PFSK-1 (cell line): ENCODE results near the gene UPK3B.

Source experiments
- FOXP2 ChIP-seq: optimal IDR thresholded peaks from 2 replicates; pipeline ENCODE3; 2011; ENCODE audit warnings: borderline replicate concordance, control low read depth, inconsistent platforms; ENCODE audit not compliant: insufficient read depth; ENCODE audit errors: extremely low read length, extremely low read depth
- POLR2AphosphoS5 ChIP-seq: IDR thresholded peaks from 2 replicates; pipeline ENCODE4 v1.6.1; 2012; ENCODE audit warnings: low read depth, mild to moderate bottlenecking, control low read depth, low read length, moderate library complexity
- SIN3A ChIP-seq: IDR thresholded peaks from 2 replicates; pipeline ENCODE4 v1.6.1; 2012; ENCODE audit warnings: mild to moderate bottlenecking, low read length, moderate library complexity, borderline replicate concordance; ENCODE audit not compliant: insufficient read depth
- TAF1 ChIP-seq: IDR thresholded peaks from 2 replicates; pipeline ENCODE4 v1.6.1; 2012; ENCODE audit warnings: low read length, control low read depth, borderline replicate concordance; ENCODE audit not compliant: insufficient read depth
- TF ChIP-seq, protein P1 (sequence below), 2 experiments: IDR thresholded peaks; 2 replicates each; pipeline versions ENCODE4 v1.6.1 to v1.8.0; 2011 to 2012; ENCODE audit warnings: low read depth in 2 of 2, low read length in 2 of 2, control low read depth in 1 of 2, inconsistent platforms in 1 of 2, mild to moderate bottlenecking in 1 of 2, moderate library complexity in 1 of 2; ENCODE audit not compliant: insufficient read depth in 1 of 2

UPK3B gene

DNA sequence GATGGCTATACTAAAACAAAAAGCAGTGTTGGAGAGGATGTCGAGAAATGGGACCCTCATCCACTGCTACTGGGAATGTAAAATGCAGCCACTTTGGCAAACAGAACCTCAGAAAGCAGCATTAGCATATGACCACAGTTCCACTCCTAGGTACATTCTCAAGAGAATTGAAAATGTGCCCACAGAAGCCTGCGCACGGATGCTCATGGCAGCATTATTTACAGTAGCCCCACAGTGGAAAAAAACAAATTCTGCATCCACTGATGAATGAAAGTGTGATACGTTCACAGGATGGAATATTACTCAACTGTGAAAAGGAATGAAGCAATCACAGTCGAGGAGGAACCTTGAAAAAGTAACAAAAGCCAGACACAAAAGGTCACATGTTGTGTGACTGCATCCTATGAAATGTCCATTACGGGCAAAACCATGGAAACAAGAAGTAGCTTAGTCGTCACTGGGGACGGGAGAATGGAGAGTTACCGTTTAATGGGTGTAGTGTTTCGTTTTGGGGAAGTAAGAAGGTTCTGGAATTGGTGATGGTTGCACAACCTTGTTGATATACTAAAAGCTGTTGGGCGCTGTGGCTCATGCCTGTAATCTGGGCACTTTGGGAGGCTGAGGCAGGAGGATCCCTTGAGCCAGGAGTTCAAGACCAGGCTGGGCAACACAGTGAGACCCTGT, 2.5 kb upstream of the UPK3B start:
- TF ChIP-seq POLR2AphosphoS5: no peak
- TF ChIP-seq, protein P1, sequence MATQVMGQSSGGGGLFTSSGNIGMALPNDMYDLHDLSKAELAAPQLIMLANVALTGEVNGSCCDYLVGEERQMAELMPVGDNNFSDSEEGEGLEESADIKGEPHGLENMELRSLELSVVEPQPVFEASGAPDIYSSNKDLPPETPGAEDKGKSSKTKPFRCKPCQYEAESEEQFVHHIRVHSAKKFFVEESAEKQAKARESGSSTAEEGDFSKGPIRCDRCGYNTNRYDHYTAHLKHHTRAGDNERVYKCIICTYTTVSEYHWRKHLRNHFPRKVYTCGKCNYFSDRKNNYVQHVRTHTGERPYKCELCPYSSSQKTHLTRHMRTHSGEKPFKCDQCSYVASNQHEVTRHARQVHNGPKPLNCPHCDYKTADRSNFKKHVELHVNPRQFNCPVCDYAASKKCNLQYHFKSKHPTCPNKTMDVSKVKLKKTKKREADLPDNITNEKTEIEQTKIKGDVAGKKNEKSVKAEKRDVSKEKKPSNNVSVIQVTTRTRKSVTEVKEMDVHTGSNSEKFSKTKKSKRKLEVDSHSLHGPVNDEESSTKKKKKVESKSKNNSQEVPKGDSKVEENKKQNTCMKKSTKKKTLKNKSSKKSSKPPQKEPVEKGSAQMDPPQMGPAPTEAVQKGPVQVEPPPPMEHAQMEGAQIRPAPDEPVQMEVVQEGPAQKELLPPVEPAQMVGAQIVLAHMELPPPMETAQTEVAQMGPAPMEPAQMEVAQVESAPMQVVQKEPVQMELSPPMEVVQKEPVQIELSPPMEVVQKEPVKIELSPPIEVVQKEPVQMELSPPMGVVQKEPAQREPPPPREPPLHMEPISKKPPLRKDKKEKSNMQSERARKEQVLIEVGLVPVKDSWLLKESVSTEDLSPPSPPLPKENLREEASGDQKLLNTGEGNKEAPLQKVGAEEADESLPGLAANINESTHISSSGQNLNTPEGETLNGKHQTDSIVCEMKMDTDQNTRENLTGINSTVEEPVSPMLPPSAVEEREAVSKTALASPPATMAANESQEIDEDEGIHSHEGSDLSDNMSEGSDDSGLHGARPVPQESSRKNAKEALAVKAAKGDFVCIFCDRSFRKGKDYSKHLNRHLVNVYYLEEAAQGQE (IDR thresholded peaks at IDR 0.05; ENCODE audit: insufficient read depth in 1 of 2, low read depth in 2 of 2, low read length in 2 of 2): no peak
- no peak for TF ChIP-seq FOXP2
- TF ChIP-seq TAF1: no peak
- TF ChIP-seq SIN3A: no peak

DNA sequence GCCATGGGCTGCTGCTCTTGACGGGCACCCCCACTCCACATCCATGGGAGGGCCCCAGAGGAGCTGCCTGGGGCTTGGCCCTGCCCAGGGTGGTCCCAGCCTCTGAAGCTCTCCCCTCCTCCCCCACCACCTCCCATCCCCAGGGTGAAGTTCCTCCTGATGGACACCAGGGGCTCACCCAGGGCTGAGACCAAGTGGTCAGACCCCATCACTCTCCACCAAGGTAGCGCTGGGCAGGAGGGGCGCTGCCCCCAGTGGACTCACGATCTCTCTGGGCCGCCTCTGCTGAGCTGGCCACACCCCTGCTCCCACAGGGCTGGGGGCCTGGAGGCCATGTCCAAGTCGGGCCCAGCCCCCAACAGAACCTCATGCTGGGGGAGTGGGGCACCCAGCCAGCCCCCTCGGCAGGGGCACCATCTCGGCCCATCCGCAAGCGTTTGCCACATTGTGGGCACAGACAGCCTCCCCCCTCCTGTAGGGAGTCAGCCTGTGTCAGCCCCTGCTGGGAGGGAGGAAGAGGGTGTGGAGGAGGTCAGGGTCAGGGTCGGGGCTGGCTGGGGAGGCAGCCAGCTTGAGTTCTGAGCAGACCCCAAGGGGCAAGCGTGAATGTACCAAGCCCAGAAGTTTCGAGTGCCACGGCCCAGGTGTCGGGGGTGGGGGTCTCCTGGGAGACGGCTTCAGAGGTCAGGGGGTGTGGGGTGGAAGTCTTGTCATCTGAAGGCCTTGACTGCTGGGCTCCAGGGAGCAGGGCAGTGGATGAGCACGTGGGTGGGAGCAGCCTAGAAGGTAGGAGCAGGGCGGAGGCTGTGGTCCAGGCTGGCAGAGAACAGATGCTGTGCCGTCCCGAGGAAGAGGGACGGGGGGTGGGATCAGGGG, 2.8 kb downstream of the UPK3B start:
- TF ChIP-seq FOXP2 (no peak), SIN3A (no peak), TAF1 (no peak), POLR2AphosphoS5 (no peak)
- TF ChIP-seq, protein P1 (IDR thresholded peaks at IDR 0.05; ENCODE audit: insufficient read depth in 1 of 2, low read depth in 2 of 2, low read length in 2 of 2): no peak

DNA sequence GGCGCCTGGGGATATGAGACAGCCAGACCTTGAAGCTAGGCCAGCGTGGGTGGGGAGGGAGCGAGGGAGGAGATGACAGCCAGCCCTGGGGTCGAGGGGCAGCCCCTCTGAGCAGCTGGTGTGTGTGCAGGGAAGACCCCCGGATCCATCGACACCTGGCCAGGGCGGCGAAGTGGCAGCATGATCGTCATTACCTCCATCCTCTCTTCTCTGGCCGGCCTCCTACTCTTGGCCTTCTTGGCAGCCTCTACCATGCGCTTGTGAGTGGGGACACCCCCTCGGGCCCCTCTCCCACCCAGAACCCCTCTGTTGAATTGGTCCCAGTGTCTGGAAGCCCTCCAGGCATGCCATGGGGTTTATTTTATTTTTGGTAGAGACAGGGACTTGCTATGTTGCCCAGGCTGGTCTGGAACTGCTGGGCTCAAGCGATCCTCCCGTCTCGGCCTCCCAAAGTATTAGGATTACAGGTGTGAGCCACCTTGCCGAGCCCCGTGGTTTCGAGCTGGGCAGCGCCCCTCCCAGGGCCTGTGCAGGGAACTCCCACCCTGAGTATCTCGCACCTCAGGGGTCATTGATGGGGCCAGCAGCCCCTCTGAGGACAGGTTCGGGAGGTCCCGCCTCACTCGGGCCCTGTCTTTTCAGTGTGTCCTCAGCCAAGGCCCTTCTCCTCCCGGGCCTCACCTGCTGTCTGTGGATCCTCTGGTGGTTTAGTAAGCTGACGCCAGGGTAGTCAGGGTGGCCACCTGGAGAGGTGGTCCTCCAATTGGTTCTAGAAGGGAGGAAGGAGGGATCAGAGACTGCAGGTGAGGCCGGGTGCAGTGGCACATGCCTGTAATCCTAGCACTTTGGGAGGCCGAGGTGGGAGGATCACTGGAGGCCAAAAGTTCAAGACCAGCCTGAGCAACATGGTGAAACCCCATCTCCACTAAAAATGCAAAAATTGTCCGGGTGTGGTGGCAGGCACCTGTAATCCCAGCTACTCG, 3.8 kb downstream of the UPK3B start:
- TF ChIP-seq SIN3A (no peak), POLR2AphosphoS5 (no peak), TAF1 (no peak), FOXP2 (no peak)
- TF ChIP-seq, protein P1 (IDR thresholded peaks at IDR 0.05; ENCODE audit: insufficient read depth in 1 of 2, low read depth in 2 of 2, low read length in 2 of 2): no peak

DNA sequence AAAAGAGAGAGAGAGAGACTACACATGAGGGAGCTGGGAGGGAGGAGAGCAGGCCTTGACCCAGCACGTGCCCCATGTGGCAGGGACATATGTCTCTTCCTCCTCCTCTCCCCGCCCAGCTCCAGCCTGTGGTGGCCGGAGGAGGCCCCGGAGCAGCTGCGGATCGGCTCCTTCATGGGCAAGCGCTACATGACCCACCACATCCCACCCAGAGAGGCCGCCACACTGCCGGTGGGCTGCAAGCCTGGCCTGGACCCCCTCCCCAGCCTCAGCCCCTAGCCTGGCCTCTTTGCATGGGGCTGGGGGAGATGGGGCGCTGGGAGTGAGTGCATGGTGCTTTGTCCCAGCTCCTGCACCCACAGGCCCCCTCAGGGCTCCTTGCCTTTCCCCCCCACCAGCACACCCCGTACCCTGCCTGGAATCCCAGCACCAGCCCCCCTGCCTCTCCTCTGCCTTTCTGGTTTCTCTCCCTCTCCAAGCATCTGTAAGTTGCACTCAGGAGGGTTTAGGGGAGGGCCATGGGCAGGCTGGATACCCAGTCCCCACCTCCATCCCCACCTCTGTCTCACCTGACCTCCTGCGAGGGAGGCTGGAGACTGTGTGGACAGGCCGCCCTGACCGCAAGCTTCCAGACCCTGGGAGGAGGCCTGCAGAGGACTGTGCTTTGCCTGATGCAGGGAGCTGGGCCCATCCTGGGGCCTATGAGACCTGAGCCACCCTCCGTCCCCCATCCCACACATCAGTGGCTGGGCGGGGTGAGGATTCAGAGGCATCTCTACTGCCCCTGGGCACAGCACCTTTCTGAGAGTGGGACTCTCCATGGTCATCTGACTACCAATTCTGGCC, 4.8 kb downstream of the UPK3B start:
- TF ChIP-seq POLR2AphosphoS5 (no peak), FOXP2 (no peak), TAF1 (no peak), SIN3A (no peak)
- TF ChIP-seq, protein P1 (IDR thresholded peaks at IDR 0.05; ENCODE audit: insufficient read depth in 1 of 2, low read depth in 2 of 2, low read length in 2 of 2): no peak
